SK-N-SH treated with all-trans-retinoic acid at 6 μM for 48 hours (cell line): ENCODE data around the gene ACSM2A.

Experiments
- BACH2 ChIP-seq: fragments of 250-450 bp; sonication (Bioruptor Pico); IDR thresholded peaks from 2 replicates; pipeline ENCODE4 v1.9.0; 2021; ENCODE audit warnings: mild to moderate bottlenecking, borderline replicate concordance
- CSDC2 ChIP-seq: fragments of 250-450 bp; sonication (Bioruptor Pico); IDR thresholded peaks from 2 replicates; pipeline ENCODE4 v1.5.0; 2020; ENCODE audit warnings: mild to moderate bottlenecking, moderate library complexity
- ISL1 ChIP-seq: fragments of 250-450 bp; sonication (Bioruptor Pico); IDR thresholded peaks from 2 replicates; pipeline ENCODE4 v2.1.2; 2022; ENCODE audit warnings: mild to moderate bottlenecking, moderate library complexity
- OSR1 ChIP-seq: fragments of 250-450 bp; sonication (Bioruptor Pico); IDR thresholded peaks from 2 replicates; pipeline ENCODE4 v1.8.0; 2022; ENCODE audit warnings: moderate library complexity, mild to moderate bottlenecking, inconsistent platforms
- RARB ChIP-seq: fragments of 250-450 bp; sonication (Bioruptor Pico); IDR thresholded peaks from 2 replicates; pipeline ENCODE4 v1.8.0; 2021; ENCODE audit warnings: mild to moderate bottlenecking, moderate library complexity
- TCF4 ChIP-seq: fragments of 250-450 bp; sonication (Bioruptor Pico); IDR thresholded peaks from 2 replicates; pipeline ENCODE4 v1.8.0; 2021; ENCODE audit warnings: mild to moderate bottlenecking, moderate library complexity, borderline replicate concordance
- TOX ChIP-seq: fragments of 250-450 bp; sonication (Bioruptor Pico); IDR thresholded peaks from 2 replicates; pipeline ENCODE4 v1.8.0; 2021; ENCODE audit warnings: mild to moderate bottlenecking, moderate library complexity, borderline replicate concordance
- ZFP3 ChIP-seq: fragments of 250-450 bp; sonication (Bioruptor Pico); IDR thresholded peaks from 2 replicates; pipeline ENCODE4 v1.5.0; 2020; ENCODE audit warnings: mild to moderate bottlenecking, moderate library complexity
- ZFP30 ChIP-seq: fragments of 450-650 bp; formaldehyde crosslinking; IDR thresholded peaks from 2 replicates; pipeline ENCODE4 v1.5.0; 2022; ENCODE audit warnings: mild to moderate bottlenecking, moderate library complexity
- ZNF565 ChIP-seq: fragments of 450-650 bp; formaldehyde crosslinking; conservative IDR thresholded peaks from 2 replicates; pipeline ENCODE4 v1.5.0; 2020; ENCODE audit warnings: low read depth, mild to moderate bottlenecking, moderate library complexity
- TF ChIP-seq, protein P1 (sequence below): fragments of 250-450 bp; sonication (Bioruptor Pico); IDR thresholded peaks from 2 replicates; pipeline ENCODE4 v1.8.0; 2021; ENCODE audit warnings: low read depth, mild to moderate bottlenecking, moderate library complexity, borderline replicate concordance
- TF ChIP-seq, protein P2 (sequence below): fragments of 250-450 bp; sonication (Bioruptor Pico); IDR thresholded peaks from 2 replicates; pipeline ENCODE4 v1.8.0; 2020; ENCODE audit warnings: mild to moderate bottlenecking, moderate library complexity, borderline replicate concordance
- TF ChIP-seq, protein P3 (sequence below): fragments of 250-450 bp; sonication (Bioruptor Pico); IDR thresholded peaks from 2 replicates; pipeline ENCODE4 v1.5.1; 2021; ENCODE audit warnings: mild to moderate bottlenecking, moderate library complexity
- TF ChIP-seq, protein P4 (sequence below): fragments of 250-450 bp; sonication (Bioruptor Pico); IDR thresholded peaks from 2 replicates; pipeline ENCODE4 v1.5.1; 2020; ENCODE audit warnings: low read depth, mild to moderate bottlenecking, moderate library complexity

DNA sequence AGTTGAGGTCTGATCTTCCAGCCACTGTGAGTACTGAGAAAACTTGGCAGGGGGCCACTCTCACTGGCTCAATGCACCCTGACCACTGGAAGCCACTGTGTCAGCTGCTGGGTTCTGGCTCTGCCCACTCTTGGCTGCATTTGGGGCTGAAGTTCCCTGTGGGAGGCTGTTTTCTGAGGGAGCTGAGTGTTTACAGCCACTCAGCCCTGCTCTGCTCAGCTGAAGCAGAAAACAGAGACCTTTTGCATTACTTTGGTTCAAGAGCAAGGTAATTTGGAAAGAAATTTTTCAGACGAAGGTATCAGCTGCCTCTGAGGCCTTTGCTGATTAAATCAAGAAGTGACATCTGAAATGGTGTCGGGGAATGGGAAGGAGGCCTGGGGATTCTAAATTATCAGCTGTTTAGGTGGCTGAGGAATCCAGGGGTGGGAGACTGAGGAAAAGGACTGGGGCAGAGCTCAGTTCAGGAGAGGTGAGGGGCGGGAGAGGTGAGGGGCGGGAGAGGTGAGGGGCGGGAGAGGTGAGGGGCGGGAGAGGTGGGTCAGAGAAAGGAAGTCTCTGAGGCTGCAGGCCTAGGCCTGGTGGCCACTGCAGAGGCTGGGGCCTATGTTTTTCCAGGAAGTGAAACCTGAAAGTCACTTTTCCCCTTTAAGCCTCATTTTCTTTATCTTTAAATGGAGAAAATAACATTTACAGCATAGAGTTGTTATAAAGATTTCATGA lies 41.8 kb upstream of the ACSM2A start, which contains the start of gene ACSM5:
- no peak for TF ChIP-seq RARB (CRISPR knock-in tag)
- no peak for TF ChIP-seq ISL1 (CRISPR knock-in tag)
- no peak for TF ChIP-seq ZNF565 (CRISPR knock-in tag)
- TF ChIP-seq BACH2 (CRISPR knock-in tag), result no peak
- TF ChIP-seq OSR1 (CRISPR knock-in tag), result no peak
- TF ChIP-seq TCF4 (CRISPR knock-in tag), result no peak
- TF ChIP-seq ZFP3 (CRISPR knock-in tag), result no peak
- TF ChIP-seq, protein P1, sequence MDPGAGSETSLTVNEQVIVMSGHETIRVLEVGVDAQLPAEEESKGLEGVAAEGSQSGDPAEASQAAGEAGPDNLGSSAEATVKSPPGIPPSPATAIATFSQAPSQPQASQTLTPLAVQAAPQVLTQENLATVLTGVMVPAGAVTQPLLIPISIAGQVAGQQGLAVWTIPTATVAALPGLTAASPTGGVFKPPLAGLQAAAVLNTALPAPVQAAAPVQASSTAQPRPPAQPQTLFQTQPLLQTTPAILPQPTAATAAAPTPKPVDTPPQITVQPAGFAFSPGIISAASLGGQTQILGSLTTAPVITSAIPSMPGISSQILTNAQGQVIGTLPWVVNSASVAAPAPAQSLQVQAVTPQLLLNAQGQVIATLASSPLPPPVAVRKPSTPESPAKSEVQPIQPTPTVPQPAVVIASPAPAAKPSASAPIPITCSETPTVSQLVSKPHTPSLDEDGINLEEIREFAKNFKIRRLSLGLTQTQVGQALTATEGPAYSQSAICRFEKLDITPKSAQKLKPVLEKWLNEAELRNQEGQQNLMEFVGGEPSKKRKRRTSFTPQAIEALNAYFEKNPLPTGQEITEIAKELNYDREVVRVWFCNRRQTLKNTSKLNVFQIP (CRISPR knock-in tag), result no peak
- no peak for TF ChIP-seq ZFP30 (CRISPR knock-in tag)
- TF ChIP-seq, protein P2, sequence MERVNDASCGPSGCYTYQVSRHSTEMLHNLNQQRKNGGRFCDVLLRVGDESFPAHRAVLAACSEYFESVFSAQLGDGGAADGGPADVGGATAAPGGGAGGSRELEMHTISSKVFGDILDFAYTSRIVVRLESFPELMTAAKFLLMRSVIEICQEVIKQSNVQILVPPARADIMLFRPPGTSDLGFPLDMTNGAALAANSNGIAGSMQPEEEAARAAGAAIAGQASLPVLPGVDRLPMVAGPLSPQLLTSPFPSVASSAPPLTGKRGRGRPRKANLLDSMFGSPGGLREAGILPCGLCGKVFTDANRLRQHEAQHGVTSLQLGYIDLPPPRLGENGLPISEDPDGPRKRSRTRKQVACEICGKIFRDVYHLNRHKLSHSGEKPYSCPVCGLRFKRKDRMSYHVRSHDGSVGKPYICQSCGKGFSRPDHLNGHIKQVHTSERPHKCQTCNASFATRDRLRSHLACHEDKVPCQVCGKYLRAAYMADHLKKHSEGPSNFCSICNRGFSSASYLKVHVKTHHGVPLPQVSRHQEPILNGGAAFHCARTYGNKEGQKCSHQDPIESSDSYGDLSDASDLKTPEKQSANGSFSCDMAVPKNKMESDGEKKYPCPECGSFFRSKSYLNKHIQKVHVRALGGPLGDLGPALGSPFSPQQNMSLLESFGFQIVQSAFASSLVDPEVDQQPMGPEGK (CRISPR knock-in tag), result no peak
- no peak for TF ChIP-seq CSDC2 (CRISPR knock-in tag)
- no peak for TF ChIP-seq TOX (CRISPR knock-in tag)
- TF ChIP-seq, protein P3, sequence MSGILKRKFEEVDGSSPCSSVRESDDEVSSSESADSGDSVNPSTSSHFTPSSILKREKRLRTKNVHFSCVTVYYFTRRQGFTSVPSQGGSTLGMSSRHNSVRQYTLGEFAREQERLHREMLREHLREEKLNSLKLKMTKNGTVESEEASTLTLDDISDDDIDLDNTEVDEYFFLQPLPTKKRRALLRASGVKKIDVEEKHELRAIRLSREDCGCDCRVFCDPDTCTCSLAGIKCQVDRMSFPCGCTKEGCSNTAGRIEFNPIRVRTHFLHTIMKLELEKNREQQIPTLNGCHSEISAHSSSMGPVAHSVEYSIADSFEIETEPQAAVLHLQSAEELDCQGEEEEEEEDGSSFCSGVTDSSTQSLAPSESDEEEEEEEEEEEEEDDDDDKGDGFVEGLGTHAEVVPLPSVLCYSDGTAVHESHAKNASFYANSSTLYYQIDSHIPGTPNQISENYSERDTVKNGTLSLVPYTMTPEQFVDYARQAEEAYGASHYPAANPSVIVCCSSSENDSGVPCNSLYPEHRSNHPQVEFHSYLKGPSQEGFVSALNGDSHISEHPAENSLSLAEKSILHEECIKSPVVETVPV (CRISPR knock-in tag), result no peak
- TF ChIP-seq, protein P4, sequence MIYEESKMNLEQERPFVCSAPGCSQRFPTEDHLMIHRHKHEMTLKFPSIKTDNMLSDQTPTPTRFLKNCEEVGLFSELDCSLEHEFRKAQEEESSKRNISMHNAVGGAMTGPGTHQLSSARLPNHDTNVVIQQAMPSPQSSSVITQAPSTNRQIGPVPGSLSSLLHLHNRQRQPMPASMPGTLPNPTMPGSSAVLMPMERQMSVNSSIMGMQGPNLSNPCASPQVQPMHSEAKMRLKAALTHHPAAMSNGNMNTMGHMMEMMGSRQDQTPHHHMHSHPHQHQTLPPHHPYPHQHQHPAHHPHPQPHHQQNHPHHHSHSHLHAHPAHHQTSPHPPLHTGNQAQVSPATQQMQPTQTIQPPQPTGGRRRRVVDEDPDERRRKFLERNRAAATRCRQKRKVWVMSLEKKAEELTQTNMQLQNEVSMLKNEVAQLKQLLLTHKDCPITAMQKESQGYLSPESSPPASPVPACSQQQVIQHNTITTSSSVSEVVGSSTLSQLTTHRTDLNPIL (CRISPR knock-in tag), result no peak
